Body of pancreas (tissue), 4 donors: Measurements from ENCODE around the gene IQCK.

Experiments
- CTCF ChIP-seq, 7 experiments: fragments of 450-650 bp in 4 of 7; fragments of 200-600 bp in 3 of 7; sonication (generic) in 3 of 7; IDR thresholded peaks; one replicate each; pipeline ENCODE4 v1.5.1; 2016 to 2019; ENCODE audit warnings: antibody characterized with exemption in 7 of 7
- POLR2A ChIP-seq, 3 donors: fragments of 450-650 bp; IDR thresholded peaks; one replicate each; pipeline ENCODE4 v1.6.1; 2016; ENCODE audit warnings: antibody characterized with exemption in 3 of 3, mild to moderate bottlenecking in 2 of 3

- TF ChIP-seq CTCF (IDR thresholded peaks at IDR 0.05) (no peak), POLR2A (IDR thresholded peaks at IDR 0.05) (no peak)
These were observed 53.7 kb downstream of the IQCK start for GRCh38 chr16:19771796-19772195.
